HEK293 (cell line): ENCODE data around the gene TP53AIP1.

ENCODE experiments used
- CTCF ChIA-PET: fragments of 350-600 bp; formaldehyde crosslinking; extraction: SDS; loops from one replicate; lab custom pipeline; 2021; ENCODE audit warnings: antibody characterized with exemption; lab: Yijun Ruan, JAX
- POLR2A ChIA-PET: fragments of 300-600 bp; formaldehyde crosslinking; extraction: SDS; loops from one replicate; lab custom pipeline; 2020; ENCODE audit warnings: antibody characterized with exemption, inconsistent platforms; lab: Yijun Ruan, JAX
- H3K27ac ChIP-seq: fragments of 200-500 bp; sonication (Bioruptor generic); 2 replicates; pipeline ENCODE4 v1.5.1; 2014; ENCODE audit warnings: low read depth, low read length, control low read depth, inconsistent platforms; ENCODE audit errors: extremely low read depth
- H3K36me3 ChIP-seq, 2 experiments: fragments of 200-500 bp in 1 of 2; sonication (Bioruptor generic) in 1 of 2; 1 replicate in 1 of 2; 2 replicates in 1 of 2; pipeline ENCODE4 v1.5.1; 2014 to 2017; ENCODE audit warnings: inconsistent platforms in 2 of 2, low read length in 2 of 2; ENCODE audit not compliant: control insufficient read depth in 2 of 2, insufficient read depth in 1 of 2
- H3K4me1 ChIP-seq: fragments of 200-500 bp; sonication (Bioruptor generic); 2 replicates; pipeline ENCODE4 v1.5.1; 2014; ENCODE audit warnings: mild to moderate bottlenecking, low read length, inconsistent platforms; ENCODE audit not compliant: control insufficient read depth, insufficient read depth
- H3K4me3 ChIP-seq: 2 replicates; pipeline ENCODE4 v1.5.1; 2011; ENCODE audit warnings: low read depth, mild to moderate bottlenecking, control low read depth, low read length, moderate library complexity
- H3K9me3 ChIP-seq: fragments of 200-500 bp; sonication (Bioruptor generic); 2 replicates; pipeline ENCODE4 v1.5.1; 2014; ENCODE audit warnings: low read depth, low read length, inconsistent platforms; ENCODE audit not compliant: control insufficient read depth, insufficient read depth
- SP3 ChIP-seq: fragments of 450-650 bp; formaldehyde crosslinking; IDR thresholded peaks from 2 replicates; pipeline ENCODE4 v1.5.1; 2016; ENCODE audit warnings: missing biosample characterization, missing genetic modification characterization
- YY1 ChIP-seq: fragments of 450-650 bp; formaldehyde crosslinking; IDR thresholded peaks from 2 replicates; pipeline ENCODE4 v1.5.1; 2018; ENCODE audit warnings: missing biosample characterization, missing genetic modification characterization
- ZBTB49 ChIP-seq: fragments of 450-650 bp; formaldehyde crosslinking; IDR thresholded peaks from 2 replicates; pipeline ENCODE4 v1.5.1; 2016; ENCODE audit warnings: missing biosample characterization, missing genetic modification characterization, low read depth
- ZFP3 ChIP-seq: fragments of 450-650 bp; formaldehyde crosslinking; IDR thresholded peaks from 2 replicates; pipeline ENCODE4 v1.5.1; 2016; ENCODE audit warnings: low read depth, missing biosample characterization, missing genetic modification characterization
- ZNF221 ChIP-seq: fragments of 450-650 bp; formaldehyde crosslinking; IDR thresholded peaks from 2 replicates; pipeline ENCODE4 v1.5.1; 2017; ENCODE audit warnings: missing biosample characterization, missing genetic modification characterization, borderline replicate concordance
- ZNF292 ChIP-seq: fragments of 450-650 bp; formaldehyde crosslinking; IDR thresholded peaks from 2 replicates; pipeline ENCODE4 v1.5.1; 2016; ENCODE audit warnings: low read depth, missing biosample characterization, missing genetic modification characterization, borderline replicate concordance
- ZNF394 ChIP-seq: fragments of 450-650 bp; formaldehyde crosslinking; IDR thresholded peaks from 2 replicates; pipeline ENCODE4 v1.5.1; 2016; ENCODE audit warnings: missing biosample characterization, missing genetic modification characterization, mild to moderate bottlenecking, moderate library complexity, borderline replicate concordance
- ZNF398 ChIP-seq: fragments of 450-650 bp; formaldehyde crosslinking; IDR thresholded peaks from 2 replicates; pipeline ENCODE4 v1.5.1; 2017; ENCODE audit warnings: missing biosample characterization, missing genetic modification characterization
- ZNF510 ChIP-seq: fragments of 450-650 bp; formaldehyde crosslinking; IDR thresholded peaks from 2 replicates; pipeline ENCODE4 v1.5.1; 2018; ENCODE audit warnings: mild to moderate bottlenecking, missing genetic modification characterization, missing biosample characterization; ENCODE audit not compliant: insufficient replicate concordance
- ZNF580 ChIP-seq: fragments of 450-650 bp; formaldehyde crosslinking; IDR thresholded peaks from 2 replicates; pipeline ENCODE4 v1.5.1; 2016; ENCODE audit warnings: missing biosample characterization, missing genetic modification characterization
- ZNF621 ChIP-seq: fragments of 450-650 bp; formaldehyde crosslinking; IDR thresholded peaks from 2 replicates; pipeline ENCODE4 v1.5.1; 2017; ENCODE audit warnings: missing biosample characterization, missing genetic modification characterization
- ZNF792 ChIP-seq: fragments of 450-650 bp; formaldehyde crosslinking; IDR thresholded peaks from 2 replicates; pipeline ENCODE4 v1.5.1; 2016; ENCODE audit warnings: missing biosample characterization, missing genetic modification characterization
- ZNF837 ChIP-seq: fragments of 450-650 bp; formaldehyde crosslinking; IDR thresholded peaks from 2 replicates; pipeline ENCODE4 v1.5.1; 2016; ENCODE audit warnings: missing biosample characterization, missing genetic modification characterization
- TF ChIP-seq, protein P1 (sequence below): fragments of 450-650 bp; formaldehyde crosslinking; IDR thresholded peaks from 2 replicates; pipeline ENCODE4 v1.5.1; 2016; ENCODE audit warnings: missing biosample characterization, missing genetic modification characterization
- TF ChIP-seq, protein P2 (sequence below): fragments of 450-650 bp; formaldehyde crosslinking; IDR thresholded peaks from 2 replicates; pipeline ENCODE4; 2016; ENCODE audit warnings: missing biosample characterization, missing genetic modification characterization

TP53AIP1 gene

GRCh38 chr11:128913806-128914205 lies 28.9 kb downstream of the TP53AIP1 start:
- ChIA-PET POLR2A (interaction anchor here (0.5 kb wide), 1 partner anchor 170 kb away, joined by 4 read pairs; no protein-coding TSS in a partner anchor), CTCF (interaction anchor here (1.3 kb wide), 1 partner anchor 30 kb away, joined by 6 read pairs; no protein-coding TSS in a partner anchor)
- TF ChIP-seq, protein P1, sequence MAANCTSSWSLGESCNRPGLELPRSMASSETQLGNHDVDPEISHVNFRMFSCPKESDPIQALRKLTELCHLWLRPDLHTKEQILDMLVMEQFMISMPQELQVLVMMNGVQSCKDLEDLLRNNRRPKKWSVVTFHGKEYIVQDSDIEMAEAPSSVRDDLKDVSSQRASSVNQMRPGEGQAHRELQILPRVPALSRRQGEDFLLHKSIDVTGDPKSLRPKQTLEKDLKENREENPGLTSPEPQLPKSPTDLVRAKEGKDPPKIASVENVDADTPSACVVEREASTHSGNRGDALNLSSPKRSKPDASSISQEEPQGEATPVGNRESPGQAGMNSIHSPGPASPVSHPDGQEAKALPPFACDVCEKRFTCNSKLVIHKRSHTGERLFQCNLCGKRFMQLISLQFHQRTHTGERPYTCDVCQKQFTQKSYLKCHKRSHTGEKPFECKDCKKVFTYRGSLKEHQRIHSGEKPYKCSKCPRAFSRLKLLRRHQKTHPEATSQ = no peak
- TF ChIP-seq ZNF837 (no peak), ZNF510 (tag by site-specific recombination) (no peak), ZFP3 (no peak), ZNF292 (tag by site-specific recombination) (no peak)
- TF ChIP-seq, protein P2, sequence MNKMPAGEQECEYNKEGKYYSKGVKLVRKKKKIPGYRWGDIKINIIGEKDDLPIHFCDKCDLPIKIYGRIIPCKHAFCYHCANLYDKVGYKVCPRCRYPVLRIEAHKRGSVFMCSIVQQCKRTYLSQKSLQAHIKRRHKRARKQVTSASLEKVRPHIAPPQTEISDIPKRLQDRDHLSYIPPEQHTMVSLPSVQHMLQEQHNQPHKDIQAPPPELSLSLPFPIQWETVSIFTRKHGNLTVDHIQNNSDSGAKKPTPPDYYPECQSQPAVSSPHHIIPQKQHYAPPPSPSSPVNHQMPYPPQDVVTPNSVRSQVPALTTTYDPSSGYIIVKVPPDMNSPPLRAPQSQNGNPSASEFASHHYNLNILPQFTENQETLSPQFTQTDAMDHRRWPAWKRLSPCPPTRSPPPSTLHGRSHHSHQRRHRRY (tag by site-specific recombination) = no peak
- Histone ChIP-seq H3K4me1 (no peaks in the 10 kb centered on the region), H3K4me3 (no peak overlapping the region), H3K9me3 (no peaks in the 10 kb centered on the region), H3K27ac (no peak overlapping the region), H3K36me3 (no peaks in the 10 kb centered on the region)

- TF ChIP-seq ZNF394 (tag by site-specific recombination) (no peak), YY1 (tag by site-specific recombination) (no peak), ZNF621 (no peak), ZNF398 (tag by site-specific recombination) (no peak)
- no peak overlapping the region for H3K27ac ChIP-seq
- H3K9me3 ChIP-seq = no peaks in the 10 kb centered on the region
- CTCF ChIA-PET = interaction anchor here (0.8 kb wide), 1 partner anchor 26 kb away, joined by 3 read pairs; no protein-coding TSS in a partner anchor
- no peaks in the 10 kb centered on the region for H3K36me3 ChIP-seq
- POLR2A ChIA-PET = no interaction called here
- no peaks in the 10 kb centered on the region for H3K4me1 ChIP-seq
- no peak overlapping the region for H3K4me3 ChIP-seq
Observed at GRCh38 chr11:128911701-128912100, 31.0 kb downstream of the TP53AIP1 start.

DNA sequence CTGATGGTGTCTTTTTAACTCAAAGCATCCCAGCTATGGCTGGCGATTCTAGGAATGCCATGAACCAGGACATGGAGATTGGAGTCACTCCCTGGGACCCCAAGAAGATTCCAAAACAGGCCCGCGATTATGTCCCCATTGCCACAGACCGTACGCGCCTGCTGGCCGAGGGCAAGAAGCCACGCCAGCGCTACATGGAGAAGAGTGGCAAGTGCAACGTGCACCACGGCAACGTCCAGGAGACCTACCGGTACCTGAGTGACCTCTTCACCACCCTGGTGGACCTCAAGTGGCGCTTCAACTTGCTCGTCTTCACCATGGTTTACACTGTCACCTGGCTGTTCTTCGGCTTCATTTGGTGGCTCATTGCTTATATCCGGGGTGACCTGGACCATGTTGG lies 31.4 kb downstream of the TP53AIP1 start:
- Histone ChIP-seq H3K4me1 (no peaks in the 10 kb centered on the region), H3K27ac (no peak overlapping the region), H3K4me3 (no peak overlapping the region), H3K36me3 (no peaks in the 10 kb centered on the region), H3K9me3 (no peaks in the 10 kb centered on the region)
- POLR2A ChIA-PET = no interaction called here
- CTCF ChIA-PET = interaction anchor here (2.8 kb wide), 1 partner anchor 45 kb away, joined by 9 read pairs; no protein-coding TSS in a partner anchor
- no peak for TF ChIP-seq ZNF580 (tag by site-specific recombination)
- no peak for TF ChIP-seq ZNF792 (tag by site-specific recombination)
- TF ChIP-seq ZBTB49 = no peak
- no peak for TF ChIP-seq YY1 (tag by site-specific recombination)
- TF ChIP-seq SP3 = no peak
- no peak for TF ChIP-seq ZNF221 (tag by site-specific recombination)
